ENCODE data around the gene CR1L. TPM values are rescaled to one million over a fixed set of nuclear protein-coding genes. Genes with fewer than 3 reads are reported as not detected.
A peak's percentile ranks its signal among the peaks of the same experiment; 100 is the strongest.
"Not testable (repeated sequence)": the region's sequence is repeated elsewhere in the genome, so short reads cannot be mapped to it uniquely, and the experiment has no call there.

CR1L gene
- total RNA-seq, 1 donor from 2014 or later: not detected

DNA sequence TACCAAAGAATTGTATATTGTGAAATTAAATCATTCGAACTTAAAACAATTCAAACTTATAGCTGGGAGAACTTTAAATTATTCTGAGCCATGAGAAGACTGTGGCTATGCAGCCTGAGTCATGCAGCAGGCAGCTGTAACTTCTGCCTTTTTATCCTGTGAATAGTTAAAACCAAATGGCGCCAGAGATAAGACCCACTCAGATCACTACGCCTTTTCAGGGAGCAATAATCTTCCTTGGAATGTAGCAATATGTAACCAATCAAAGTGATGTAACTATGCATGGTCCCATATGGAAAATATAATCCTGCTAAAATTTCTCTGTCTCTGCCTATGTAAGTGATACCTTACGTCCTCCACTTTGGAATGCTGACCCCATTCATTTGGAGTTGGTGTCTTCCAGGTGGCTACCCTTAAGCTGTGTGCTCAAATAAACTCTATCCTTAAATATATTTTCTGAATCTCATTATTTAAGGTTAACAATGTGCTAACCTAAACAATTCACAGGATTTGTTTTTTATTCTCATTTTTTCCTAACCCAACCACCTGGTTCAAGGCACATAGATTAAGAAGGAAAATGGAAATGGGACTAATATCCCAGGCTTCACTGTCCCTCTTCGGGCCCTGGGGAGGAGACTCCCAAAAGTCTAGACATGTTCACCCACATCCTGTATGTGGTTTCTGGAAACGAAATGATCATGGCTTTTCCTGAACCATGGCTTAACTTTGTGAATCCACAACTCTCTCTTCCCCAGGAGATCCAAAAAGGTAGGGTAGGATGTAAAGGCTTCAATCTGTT is 35.9 kb downstream of the CR1L start:
- not testable (repeated sequence) for DNase-seq (ENCODE audit: low read depth)

DNA sequence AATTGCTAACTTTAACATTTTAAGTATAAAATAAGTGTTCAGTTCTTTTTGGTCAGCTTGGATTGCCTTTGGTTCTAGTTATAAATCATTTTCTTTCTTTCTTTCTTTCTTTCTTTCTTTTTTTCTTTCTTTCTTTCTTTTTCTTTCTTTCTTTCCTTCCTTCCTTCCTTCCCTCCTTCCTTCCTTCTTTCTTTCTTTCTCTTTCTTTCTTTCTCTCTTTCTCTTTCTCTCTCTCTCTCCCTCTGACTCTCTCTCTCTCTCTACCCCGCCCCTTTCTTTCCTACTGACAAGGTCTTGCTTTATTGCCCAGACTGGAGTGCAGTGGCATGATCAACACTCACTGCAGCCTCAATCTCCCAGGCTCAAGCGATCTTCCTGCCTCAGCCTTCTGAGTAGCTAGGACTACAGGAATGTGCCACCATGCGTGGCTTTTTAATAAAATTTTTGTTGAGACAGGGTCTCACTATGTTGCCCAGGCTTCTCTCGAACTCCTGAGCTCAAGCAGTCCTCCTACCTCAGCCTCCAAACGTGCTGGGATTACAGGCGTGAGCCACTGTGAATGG is 38.0 kb downstream of the CR1L start:
- not testable (repeated sequence) for DNase-seq (ENCODE audit: low read depth)

DNA sequence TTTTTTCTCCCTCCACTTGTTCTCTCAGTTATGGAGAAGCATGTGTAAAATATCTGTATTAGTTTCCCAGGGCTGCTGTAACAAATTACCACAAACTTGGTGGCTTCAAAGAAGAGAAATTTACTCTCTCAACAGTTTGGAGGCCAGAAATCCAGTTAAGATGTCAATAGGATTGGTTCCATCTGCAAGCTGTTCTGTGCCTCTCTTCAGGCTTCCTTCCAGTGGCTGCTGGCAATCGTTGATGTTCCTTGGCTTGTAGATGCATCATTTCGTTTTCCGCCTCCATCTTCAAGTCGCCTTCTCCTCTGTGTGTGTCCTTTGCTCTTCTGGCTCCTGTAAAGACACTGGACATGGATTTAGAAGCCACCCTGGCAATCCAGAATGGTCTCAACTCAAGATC is 45.6 kb downstream of the CR1L start:
- DNase-seq (ENCODE audit: low read depth): not testable (repeated sequence)

- DNase-seq (ENCODE audit: low read depth): no peak
Measured at GRCh38 chr1:207691010-207691409, 46.1 kb downstream of the CR1L start.

DNA sequence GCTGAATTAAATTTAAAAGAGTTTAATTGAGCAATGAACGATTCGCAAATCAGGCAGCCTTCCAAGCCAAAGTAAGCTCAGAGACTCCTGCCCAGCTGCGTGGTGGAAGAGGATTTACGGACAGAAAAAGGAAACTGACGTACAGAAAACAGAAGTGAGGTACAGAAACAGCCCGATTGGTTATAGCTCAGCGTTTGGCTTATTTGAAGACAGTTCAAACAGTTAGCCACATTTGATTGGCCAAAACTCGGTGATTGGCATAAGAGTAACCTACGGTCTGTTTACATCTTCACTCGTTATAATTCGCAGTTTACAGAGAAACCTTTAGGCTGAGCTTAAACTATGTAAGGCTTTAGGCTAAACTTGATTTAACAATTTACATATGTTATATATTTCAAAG is 46.9 kb downstream of the CR1L start:
- DNase-seq (ENCODE audit: low read depth): no peak

DNA sequence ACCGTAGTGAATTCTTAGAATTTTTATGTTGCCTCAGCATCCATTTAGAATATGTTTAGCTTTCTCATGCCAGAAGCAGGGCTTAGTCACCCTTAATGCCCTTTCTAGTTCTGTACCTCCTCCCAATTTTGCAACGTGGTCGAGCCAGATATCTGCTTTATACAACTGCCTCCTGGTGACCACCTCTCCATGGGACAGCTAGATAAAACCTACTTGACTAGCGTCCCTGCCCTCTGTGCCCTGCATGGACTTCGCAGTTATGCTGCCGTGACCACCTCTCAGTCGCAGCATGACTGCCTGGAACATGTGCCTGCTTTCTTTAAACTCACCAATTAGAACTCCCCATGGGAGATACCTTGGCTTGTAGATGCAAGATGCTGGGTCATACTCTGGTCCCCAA is 47.4 kb downstream of the CR1L start:
- not testable (repeated sequence) for DNase-seq (ENCODE audit: low read depth)

GRCh38 chr1:207695891-207696290 is 51.0 kb downstream of the CR1L start:
- DNase-seq (ENCODE audit: low read depth): peak; percentile 12

- peak; percentile 65 for DNase-seq (ENCODE audit: low read depth)
Measured at GRCh38 chr1:207698822-207699483, 54.0 kb downstream of the CR1L start.

DNA sequence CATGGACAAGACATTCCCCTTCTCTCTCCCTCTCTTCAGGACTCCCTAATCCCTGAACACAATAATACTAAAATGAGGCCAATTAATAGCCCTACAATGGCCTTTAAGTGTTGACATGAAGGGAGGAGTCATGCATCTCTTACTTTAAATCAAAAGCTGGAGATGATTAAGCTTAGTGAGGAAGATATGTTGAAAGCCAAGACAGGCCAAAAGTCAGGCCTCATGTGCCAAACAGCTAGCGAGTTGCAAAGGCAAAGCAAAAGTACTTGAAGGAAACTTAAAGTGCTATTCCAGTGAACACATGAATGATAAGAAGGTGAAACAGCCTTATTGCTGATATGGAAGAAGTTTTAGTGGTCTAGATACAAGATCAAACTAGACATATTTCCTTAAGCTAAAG is 57.4 kb downstream of the CR1L start:
- DNase-seq (ENCODE audit: low read depth): no peak

GRCh38 chr1:207703712-207704111 is 58.8 kb downstream of the CR1L start:
- no peak for DNase-seq (ENCODE audit: low read depth)

DNA sequence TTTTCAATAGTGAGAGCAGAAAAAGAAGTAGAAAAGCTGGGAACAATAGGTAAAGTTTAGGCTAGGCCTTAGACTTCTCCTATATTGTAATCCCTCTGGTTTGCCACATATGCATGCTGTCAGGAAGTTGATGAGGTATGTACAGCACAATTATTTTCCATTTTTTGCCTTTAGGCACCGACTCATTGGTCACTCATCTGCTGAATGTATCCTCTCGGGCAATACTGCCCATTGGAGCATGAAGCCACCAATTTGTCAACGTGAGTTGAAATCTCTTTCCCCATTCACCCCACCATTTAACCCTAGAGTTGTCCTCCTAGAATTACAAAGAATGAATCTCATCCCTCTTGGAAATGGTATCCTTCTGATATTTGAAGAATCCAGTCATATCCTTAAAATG is 63.1 kb downstream of the CR1L start:
- DNase-seq (ENCODE audit: low read depth): not testable (repeated sequence)

GRCh38 chr1:207711285-207711684 is 66.4 kb downstream of the CR1L start:
- peak; percentile 19 for DNase-seq (ENCODE audit: low read depth)

DNA sequence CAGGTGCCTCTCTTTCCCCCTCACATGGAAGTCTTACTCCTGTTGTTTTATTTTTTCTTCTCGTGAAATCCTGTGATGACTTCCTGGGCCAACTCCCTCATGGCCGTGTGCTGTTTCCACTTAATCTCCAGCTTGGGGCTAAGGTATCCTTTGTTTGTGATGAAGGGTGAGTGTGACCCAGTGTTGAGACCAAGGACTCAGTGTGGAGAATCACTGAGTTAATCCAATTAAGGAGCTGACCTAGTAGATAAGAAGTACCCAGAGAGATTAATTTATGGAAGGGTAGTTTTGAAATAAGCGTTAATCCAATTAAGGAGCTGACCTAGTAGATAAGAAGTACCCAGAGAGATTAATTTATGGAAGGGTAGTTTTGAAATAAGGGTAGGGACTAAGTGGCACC is 67.8 kb downstream of the CR1L start:
- DNase-seq (ENCODE audit: low read depth): not testable (repeated sequence)

GRCh38 chr1:207713529-207713928 is 68.6 kb downstream of the CR1L start:
- DNase-seq (ENCODE audit: low read depth): no peak

GRCh38 chr1:207719234-207719633 is 74.3 kb downstream of the CR1L start:
- DNase-seq (ENCODE audit: low read depth): no peak

- DNase-seq (ENCODE audit: low read depth): not testable (repeated sequence)
Measured at GRCh38 chr1:207728200-207728858, 83.4 kb downstream of the CR1L start.

DNA sequence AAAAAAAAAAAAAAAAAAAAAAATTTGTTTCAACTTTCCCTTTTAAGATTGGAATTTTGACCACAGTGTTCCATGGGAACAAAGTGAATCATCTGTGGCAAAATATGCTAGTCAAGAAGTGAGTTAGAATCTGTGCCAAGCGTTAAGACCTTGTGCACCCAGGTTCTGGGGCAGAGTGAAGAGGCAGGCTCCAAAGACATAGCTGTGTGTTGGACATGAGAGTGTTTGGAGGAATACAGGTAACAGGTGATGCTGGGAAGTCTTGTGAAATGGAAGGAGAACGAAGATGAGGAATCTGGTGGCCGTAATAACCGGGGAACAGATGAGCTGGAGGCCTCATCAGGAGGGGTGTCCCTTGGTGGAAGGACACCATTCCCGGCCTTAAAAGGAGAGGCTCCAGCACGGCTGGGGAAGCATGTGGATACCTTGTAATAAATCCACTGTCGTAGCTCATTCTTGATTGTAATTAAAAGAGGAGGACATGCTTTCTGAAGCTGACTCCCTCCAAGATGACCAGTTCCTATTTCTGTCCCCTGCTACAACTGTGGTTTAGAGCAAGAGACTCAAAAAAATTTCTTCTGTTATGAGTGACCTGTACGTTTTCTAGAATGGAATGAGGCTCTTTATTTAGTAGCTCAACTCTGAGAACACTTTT is 92.7 kb downstream of the CR1L start:
- DNase-seq (ENCODE audit: low read depth): not testable (repeated sequence)

- not testable (repeated sequence) for DNase-seq (ENCODE audit: low read depth)
Measured at GRCh38 chr1:207738158-207738659, 93.3 kb downstream of the CR1L start.

DNA sequence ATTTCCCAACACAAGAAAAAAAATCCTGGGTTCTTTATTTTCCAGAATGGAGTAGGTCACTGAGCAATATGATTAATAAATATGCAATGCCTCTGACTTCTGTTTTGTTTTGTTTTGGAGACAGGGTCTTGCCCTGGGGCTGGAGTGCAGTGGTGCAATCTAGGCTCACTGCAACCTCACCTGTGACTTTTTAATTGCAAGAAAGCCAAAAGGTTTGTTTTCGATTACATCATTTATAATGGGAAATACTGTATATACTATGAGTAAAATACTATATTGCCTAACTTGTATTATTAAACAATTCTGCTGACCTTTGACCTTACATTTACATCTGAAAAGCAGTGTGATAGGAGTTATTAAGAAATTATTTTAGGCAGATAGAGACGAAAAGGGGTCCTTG is 95.3 kb downstream of the CR1L start:
- DNase-seq (ENCODE audit: low read depth): no peak

- DNase-seq (ENCODE audit: low read depth): no peak
Measured at GRCh38 chr1:207742850-207743555, 98.1 kb downstream of the CR1L start.
